Measurements from ENCODE around the gene N4BP2L1. TPM values are rescaled to one million over a fixed set of nuclear protein-coding genes. Genes with fewer than 3 reads are reported as not detected.

N4BP2L1 gene
- total RNA-seq, 1 experiment from 2014 or later, result 1.1 TPM

DNA sequence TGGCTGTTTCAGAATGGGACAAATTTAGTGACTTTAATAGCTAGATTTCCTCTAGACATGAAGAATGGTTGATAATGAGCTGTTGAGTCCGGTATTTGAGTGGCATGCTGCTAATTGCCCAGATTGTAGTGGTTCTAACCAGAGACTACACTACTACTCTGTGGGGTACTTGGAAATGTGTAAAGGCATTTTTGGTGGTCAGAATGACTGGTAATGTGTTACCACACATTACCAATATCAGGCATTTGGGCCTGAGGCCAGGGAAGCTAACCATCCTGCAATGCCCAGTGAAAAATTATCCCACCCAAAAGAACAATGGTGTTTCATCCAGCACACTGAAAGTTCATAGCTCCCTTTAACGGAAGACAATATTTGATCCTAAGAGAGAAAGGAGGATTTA is 17.5 kb upstream of the N4BP2L1 start:
- Histone ChIP-seq H3K36me3 (ENCODE audit: control insufficient read depth in 1 of 2, insufficient read depth in 2 of 2, low read length in 2 of 2) (no peaks in the 10 kb centered on the region; a peak in 1 of 4 replicates), H3K4me3 (replicated peaks in 1 of 2; ENCODE audit: low read depth in 1 of 2, low read length in 2 of 2) (no peak overlapping the region), H3K27ac (ENCODE audit: low read depth, low read length) (no peak overlapping the region), H2AFZ (ENCODE audit: low read depth, low read length, poor library complexity, severe bottlenecking) (no peak overlapping the region), H3K9me2 (ENCODE audit: insufficient read depth) (no peaks in the 10 kb centered on the region), H3K9ac (ENCODE audit: low read length) (no peak overlapping the region), H3K4me2 (ENCODE audit: low read length) (no peak overlapping the region), H3K79me2 (ENCODE audit: insufficient read depth, low read length) (no peaks in the 10 kb centered on the region), H3K9me3 (ENCODE audit: control insufficient read depth in 1 of 2, insufficient read depth in 1 of 2, low read depth in 1 of 2, low read length in 2 of 2) (no peaks in the 10 kb centered on the region), H3K4me1 (ENCODE audit: control insufficient read depth in 1 of 2, insufficient read depth in 2 of 2, low read length in 2 of 2) (no peaks in the 10 kb centered on the region), H3K27me3 (ENCODE audit: insufficient read depth, low read length) (no peaks in the 10 kb centered on the region), H4K20me1 (ENCODE audit: insufficient read depth) (no peaks in the 10 kb centered on the region)
- TF ChIP-seq EGR1 (IDR thresholded peaks at IDR 0.05; ENCODE audit: low read depth) (no peak), CEBPB (IDR thresholded peaks at IDR 0.05; ENCODE audit: low read depth) (no peak), JUND (IDR thresholded peaks at IDR 0.05) (no peak), YY1 (IDR thresholded peaks at IDR 0.05; ENCODE audit: extremely low read depth, insufficient replicate concordance, low read depth, low read length) (no peak), ZNF274 (IDR thresholded peaks at IDR 0.05; ENCODE audit: low read depth, low read length) (no peak), TCF7L2 (IDR thresholded peaks at IDR 0.05; ENCODE audit: borderline replicate concordance, extremely low read depth, insufficient read depth, insufficient read length) (no peak)
- TF ChIP-seq, protein P1, sequence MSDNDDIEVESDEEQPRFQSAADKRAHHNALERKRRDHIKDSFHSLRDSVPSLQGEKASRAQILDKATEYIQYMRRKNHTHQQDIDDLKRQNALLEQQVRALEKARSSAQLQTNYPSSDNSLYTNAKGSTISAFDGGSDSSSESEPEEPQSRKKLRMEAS (IDR thresholded peaks at IDR 0.05), result no peak
- TF ChIP-seq, protein P2, sequence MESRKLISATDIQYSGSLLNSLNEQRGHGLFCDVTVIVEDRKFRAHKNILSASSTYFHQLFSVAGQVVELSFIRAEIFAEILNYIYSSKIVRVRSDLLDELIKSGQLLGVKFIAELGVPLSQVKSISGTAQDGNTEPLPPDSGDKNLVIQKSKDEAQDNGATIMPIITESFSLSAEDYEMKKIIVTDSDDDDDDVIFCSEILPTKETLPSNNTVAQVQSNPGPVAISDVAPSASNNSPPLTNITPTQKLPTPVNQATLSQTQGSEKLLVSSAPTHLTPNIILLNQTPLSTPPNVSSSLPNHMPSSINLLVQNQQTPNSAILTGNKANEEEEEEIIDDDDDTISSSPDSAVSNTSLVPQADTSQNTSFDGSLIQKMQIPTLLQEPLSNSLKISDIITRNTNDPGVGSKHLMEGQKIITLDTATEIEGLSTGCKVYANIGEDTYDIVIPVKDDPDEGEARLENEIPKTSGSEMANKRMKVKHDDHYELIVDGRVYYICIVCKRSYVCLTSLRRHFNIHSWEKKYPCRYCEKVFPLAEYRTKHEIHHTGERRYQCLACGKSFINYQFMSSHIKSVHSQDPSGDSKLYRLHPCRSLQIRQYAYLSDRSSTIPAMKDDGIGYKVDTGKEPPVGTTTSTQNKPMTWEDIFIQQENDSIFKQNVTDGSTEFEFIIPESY (IDR thresholded peaks at IDR 0.05; ENCODE audit: extremely low read depth, insufficient replicate concordance, low read length), result no peak
- TF ChIP-seq, protein P3, sequence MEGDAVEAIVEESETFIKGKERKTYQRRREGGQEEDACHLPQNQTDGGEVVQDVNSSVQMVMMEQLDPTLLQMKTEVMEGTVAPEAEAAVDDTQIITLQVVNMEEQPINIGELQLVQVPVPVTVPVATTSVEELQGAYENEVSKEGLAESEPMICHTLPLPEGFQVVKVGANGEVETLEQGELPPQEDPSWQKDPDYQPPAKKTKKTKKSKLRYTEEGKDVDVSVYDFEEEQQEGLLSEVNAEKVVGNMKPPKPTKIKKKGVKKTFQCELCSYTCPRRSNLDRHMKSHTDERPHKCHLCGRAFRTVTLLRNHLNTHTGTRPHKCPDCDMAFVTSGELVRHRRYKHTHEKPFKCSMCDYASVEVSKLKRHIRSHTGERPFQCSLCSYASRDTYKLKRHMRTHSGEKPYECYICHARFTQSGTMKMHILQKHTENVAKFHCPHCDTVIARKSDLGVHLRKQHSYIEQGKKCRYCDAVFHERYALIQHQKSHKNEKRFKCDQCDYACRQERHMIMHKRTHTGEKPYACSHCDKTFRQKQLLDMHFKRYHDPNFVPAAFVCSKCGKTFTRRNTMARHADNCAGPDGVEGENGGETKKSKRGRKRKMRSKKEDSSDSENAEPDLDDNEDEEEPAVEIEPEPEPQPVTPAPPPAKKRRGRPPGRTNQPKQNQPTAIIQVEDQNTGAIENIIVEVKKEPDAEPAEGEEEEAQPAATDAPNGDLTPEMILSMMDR (IDR thresholded peaks at IDR 0.05 in 2 of 3, conservative IDR thresholded peaks at IDR 0.05 in 1 of 3; ENCODE audit: borderline replicate concordance in 1 of 3, insufficient read depth in 1 of 3, low read depth in 2 of 3, low read length in 2 of 3), result no peak
- RAD21 ChIA-PET (ENCODE audit: low non-redundant PET in 1 of 2, low total read pairs in 2 of 2, uncharacterized antibody in 2 of 2, unreplicated experiment in 2 of 2), result no interaction called here
- POLR2A ChIA-PET, result interaction anchor here (0.5 kb wide), 1 partner anchor 81 kb away, joined by 3 read pairs; no protein-coding TSS in a partner anchor
- no TSS peak for BruUV-seq (replicated peaks)
- ATAC-seq, result no peak
- CTCF ChIA-PET, result interaction anchor here (1.2 kb wide), 1 partner anchor 535 kb away, joined by 3 read pairs; no protein-coding TSS in a partner anchor
- intact Hi-C loops (cut with micrococcal nuclease), result no loop called here
- DNase-seq (ENCODE audit: low read depth, low spot score), result no peak

All from HCT116 (cell line).